Measurements from ENCODE around the gene FARSB.
"Not testable (repeated sequence)": the region's sequence is repeated elsewhere in the genome, so short reads cannot be mapped to it uniquely, and the experiment has no call there.

Gene FARSB

DNA sequence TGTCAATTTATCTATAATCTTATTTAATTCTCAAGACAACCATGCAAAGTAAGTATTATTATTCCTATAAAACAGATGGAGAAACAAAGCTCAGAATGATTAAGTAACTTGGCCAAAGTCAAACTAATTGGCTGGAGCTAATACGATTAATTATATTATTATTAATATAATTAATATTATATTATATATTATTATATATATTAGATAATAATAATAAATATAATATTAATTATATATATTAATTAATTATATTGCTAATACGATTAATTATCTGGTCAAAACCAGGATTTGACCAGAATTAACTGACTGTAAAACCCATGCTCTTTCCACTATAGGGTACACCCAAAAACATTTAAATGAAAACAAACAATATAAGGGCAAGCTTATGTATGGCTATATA, 52.4 kb downstream of the FARSB start:
- DNase-seq: no peak

DNA sequence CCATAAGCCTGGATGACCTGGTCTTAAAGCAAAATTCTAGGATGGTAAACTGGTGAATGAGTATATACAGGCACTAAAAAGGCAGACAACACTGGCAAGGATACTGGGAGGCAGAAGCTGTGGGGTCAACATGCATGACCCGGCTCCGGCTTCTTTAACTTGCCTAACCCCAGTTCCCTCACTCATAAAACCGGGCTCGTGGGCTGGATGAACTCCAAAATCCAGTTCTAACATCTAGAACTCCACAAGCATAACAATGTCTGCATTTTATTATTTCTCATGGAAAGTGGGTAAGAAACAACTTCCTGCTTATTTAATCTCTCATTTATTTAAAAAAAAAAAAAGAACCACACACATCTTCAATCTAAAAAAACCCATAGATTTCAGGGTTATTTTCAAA, 57.3 kb downstream of the FARSB start:
- DNase-seq: no peak

DNA sequence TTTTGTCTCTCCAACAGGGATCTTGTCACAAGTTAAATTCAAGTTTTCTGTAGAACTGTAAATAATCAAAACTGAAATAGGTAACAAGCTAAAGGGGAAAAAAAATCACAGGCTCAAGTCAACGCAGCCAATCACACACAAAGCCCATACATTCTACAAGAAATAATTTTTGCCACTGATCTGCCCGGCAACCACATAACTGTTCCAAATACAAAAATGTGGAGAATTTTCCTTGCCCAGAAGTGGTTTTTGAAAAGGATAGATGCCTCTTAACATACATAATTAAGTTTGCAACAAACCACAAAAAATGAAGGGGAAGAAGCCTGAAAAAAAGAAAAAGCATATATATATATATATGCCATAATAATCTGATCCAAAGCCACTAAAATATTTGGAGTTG, 60.3 kb downstream of the FARSB start:
- no peak for DNase-seq

DNA sequence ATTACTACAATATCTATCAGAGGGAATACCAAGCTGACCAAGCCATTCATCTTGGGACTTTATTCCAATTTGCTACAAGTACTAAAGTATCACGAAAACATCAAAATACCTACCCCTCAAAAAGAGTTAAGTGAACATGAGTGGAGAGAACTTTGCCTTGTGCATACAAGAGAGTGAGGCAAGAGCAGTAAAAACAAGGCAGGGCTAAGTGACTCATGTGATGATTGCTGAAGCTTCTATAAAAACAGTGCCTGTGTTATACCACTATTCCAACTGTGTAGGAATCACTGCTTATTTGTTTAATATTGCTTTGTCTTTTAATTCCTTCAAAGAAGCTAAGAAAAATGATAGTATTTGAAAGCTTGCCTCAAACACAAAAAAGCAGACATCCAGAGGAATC, 61.2 kb downstream of the FARSB start:
- DNase-seq: no peak

DNA sequence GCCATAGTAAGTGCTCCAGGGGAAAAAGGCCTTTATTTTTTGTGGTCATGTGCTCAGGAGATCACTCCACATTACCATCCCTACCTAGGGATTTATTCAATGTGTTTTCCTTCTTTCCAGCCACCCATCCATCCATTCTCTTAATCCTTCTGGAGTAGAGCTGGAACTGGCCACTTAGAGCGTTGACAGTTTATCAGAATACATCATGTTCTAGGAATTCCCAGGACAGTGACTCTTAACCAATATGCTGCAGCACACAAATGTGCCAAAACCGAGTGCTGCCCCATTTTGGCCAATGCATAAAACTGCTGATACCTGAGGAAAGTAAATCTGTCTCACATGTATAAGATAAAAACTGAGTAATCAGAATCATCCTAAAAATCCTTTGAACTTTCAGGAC, 63.7 kb downstream of the FARSB start:
- DNase-seq: no peak

DNA sequence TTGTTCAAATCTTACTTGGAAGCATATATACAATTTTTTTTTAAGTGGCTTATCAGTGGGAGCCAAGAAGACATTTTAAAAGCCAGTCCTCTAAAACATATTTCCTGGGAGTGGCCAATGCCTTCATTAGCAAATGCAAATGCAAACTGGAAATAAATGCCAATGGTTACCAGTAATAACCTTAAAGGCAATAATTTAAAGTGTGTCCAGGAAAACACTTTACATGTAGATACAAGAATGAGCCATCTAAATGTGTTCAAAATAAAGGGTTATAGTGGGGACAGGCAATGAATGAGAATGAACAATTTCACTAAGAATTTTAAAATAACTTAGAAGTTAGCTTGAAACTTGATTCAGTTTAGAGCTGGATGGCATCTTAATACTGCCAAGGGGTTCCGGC, 64.2 kb downstream of the FARSB start:
- no peak for DNase-seq

DNA sequence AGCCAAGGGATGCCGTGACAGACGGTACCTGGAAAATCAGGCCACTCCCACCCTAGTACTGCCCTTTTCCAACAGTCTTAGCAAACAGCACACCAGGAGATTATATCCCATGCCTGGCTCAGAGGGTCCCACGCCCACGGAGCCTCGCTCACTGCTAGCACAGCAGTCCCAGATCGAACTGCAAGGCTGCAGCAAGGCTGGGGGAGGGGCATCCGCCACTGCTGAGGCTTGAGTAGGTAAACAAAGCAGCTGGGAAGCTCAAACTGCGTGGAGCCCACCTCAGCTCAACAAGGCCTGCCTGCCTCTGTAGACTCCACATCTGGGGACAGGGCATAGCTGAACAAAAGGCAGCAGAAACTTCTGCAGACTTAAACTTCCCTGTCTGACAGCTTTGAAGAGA, 71.3 kb downstream of the FARSB start:
- not testable (repeated sequence) for DNase-seq

DNA sequence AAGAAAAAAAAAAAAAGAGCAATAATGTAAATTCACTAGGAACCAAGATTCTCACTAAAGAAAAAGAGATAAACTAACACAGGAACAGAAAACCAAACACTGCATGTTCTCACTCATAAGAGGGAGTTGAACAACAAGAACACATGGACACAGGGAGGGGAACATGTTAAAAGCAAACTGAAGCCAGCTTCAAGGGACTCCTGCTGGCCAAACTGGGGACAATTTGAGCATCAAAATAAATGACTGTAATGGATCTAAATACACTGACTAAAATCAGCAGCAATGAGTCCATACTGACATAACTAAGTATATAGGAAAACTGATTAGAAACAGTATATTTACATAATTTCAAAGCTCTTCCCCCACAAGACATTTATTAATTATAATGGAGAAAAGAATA, 73.0 kb downstream of the FARSB start:
- no peak for DNase-seq

DNA sequence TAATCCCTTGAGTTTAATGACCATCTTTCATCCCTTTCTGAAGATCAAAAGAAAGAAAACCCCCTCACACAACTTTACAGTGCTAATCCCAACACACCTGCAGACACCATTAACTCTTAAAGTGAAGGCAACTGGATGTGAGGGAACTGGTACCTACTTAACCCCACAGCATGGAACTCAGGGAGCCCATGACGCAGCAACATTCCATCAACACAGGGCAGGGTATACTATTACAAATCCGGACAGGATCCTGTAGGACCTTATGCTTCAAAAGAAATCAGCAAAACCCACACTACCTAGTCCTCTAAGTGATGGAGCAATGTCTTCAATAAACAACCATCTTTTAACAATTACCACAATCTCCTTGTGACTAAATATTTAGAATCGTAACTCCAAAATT, 78.6 kb downstream of the FARSB start:
- no peak for DNase-seq

DNA sequence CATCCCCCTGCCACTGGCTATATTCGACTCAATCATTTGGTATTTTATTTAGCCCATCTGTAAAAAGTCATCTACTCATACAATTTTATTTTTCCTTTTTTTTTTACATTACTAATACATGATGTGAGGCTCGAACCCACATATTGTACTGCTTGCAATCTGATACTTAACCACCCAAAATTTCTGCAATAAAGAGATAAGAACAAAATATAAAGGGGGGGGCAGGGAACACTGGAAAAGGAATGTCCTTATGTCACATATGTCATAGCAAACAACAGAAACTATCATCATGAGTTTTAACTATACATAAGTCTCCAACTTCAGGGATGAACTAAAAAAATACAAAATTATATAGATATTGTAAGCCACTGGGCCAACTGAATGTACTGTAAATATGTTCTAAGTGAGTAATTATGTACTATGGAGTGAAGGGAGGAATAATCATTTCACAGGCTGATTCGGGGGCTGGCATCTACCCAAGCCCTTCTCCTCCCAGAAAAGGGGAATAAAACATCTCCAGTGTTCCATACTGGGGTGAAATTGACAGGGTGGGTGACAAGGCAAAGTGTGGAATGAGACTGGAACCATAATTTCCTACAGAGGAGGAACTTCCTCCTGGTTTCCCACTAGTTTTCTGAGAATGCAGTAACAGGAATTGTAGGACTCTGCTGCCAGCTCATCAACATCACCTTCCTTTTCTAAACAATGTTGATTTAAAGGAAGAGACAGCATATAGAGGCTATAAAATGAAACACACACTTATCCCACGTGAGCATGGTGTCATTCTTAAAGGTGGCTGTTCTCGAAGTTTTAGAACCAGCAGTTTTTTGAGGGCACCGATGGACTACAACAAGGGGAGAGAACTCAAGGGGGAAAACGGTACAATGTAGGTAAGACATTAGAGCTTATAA, 79.5 kb downstream of the FARSB start:
- DNase-seq: no peak

DNA sequence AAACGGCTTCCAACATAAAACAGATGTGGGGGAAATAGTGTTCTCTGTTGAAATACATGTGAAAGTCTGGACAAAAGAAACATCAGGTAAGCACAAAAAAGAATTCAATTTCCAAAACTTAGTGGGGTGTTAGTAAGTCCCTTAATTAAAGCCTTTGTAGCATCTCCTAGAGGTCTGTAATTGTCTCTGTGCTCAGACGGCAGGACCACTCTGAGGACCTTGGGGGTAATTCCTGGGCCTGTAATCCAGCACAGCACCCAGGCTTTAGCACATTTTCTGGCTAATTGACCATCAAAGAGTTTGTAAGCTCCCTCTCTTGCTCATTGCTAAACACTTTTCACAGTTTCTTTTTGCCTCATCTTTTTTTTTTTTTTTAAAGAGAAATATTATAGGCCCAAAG, 80.3 kb downstream of the FARSB start:
- DNase-seq: no peak

DNA sequence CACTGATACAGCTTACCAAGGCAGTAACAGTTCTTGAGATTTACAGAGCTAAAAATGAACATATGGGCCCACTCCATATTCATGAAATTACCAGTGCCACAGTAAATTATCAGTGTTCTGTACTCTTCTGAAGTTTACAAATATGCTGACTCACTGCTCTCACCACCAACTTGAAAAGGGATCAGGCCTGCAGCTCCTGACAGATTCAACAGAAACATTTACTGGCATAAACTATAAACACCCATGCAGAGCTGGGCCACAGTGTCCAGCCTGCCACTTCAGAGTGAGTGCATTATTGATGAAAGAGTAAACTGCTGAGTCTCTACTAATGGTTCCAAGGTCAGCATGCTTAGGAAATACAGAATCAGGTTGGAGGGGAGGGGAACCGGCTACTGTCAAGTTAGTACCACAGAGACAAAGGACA, 83.1 kb downstream of the FARSB start:
- DNase-seq: no peak

DNA sequence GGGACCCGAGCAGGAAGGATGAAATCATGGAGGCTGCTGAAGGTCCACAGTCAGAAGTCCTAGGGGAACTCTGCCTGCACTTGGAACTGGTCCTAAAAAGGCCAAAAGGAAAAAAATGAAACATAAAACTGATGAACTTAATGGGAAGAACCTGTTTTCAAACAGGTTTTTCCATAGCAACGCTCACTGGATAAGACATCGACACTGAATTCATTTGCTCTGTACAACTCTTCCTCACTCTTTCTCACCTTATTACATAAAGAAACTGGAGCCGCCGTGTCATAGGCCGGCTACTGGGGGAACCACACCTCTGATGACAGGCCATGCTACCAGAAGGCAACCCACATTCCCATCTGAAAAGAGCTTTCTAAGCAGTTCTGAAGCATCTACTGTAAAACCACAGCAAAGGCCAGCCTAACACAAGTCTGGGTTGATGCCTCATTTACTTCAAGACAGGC, 83.6 kb downstream of the FARSB start:
- no peak for DNase-seq

DNA sequence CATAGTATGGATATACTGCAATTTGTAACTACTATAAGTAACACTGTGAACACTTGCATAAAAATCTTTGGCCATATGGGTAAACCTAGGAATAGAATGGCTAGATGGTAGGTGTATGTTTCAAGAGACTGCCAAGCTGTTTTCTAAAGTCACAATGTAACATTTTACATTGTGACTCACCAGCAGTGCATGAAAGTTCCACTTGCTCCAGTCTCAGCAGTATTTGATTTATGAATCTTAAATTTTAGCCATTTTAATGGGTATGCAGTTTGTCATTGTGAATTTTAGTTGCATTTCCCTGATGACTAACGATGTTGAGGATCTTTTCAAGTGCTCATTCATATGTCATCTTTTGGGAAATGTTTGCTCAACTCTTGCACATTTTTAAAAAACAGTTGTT, 86.1 kb downstream of the FARSB start:
- DNase-seq: no peak

DNA sequence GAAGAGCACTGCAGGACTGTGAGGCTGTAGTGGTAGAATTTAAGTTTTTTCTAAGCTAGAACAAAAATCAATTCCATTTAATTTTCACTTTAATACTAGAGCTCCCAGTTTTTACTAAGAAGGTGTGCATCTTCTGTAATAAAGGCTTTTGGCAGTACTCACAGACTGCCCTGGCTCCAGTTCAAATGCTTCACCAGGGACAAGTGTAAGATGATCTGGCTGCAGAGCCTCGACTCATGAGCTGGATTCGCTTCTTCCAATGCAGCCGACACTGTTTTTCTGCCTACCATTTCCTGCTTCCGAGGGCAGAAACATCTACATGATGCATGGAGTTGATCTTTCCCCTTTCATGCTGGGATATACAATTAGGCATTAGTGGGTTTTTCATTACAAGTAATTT, 87.0 kb downstream of the FARSB start:
- peak; percentile 43 for DNase-seq

DNA sequence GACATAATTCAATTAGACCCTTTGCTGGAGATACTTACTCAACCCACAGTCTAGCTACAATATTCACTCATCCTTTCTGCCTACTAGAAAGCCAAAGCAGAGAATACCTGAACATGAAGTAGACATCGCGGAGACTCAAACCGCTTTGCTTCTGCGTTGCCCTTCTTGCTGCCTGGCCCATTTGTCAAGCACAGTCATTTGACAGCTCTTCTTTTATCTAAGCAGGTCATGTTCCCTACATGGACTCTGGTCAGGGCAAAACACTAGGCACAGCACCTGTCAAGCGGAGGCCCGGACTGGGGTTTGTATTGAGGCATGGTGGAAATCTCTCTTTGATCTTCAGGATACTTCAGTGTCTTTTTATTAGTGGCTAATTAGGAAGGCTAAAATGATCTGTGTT, 89.7 kb downstream of the FARSB start:
- DNase-seq: no peak

DNA sequence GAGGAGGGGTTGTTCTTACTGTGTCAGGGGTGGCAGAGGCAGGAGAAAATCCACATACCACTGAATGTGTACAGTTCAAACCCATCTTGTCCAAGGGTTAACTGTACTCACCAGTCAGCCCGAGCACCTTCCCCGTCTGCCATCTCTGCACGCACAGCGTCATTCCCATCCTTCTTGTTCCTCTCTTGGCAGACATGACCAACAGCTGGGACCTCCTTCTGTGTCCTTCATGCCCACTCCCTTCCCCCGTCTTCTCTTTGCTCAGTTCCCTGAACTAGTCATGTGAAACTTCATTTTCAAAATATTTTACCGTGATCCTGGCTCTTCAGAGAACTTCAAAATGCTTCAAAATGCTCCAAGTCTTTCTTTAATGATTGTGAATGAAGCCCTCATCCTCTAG, 92.0 kb downstream of the FARSB start:
- DNase-seq: no peak

DNA sequence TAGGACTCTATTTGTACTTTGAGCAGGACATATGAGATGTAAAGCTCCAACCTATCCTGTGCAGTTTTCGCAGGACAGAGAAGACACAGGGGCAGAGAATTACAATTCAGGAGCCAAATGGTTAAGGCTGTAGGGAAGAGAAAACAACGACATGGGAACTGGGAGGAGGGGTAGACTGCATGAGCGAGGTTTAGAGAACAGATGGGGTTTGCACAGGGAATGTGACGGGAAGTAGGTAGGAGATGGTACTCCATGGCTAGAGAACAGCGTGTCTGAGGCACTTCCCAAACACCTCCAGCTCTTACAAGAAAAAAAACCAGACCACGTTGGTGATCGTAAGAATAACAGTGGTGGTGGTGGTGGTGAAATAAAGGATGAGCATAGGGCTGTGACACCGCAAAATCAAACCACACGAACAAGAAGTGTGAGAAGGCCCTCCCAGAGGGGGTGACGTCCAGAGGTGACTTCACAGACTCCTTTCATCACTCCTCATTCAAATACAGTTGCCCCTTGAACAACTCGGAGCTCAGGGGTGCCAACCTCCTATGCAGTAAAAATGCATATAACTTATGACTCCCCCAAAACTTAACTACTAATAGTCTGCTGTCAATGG, 92.7 kb downstream of the FARSB start:
- no peak for DNase-seq

DNA sequence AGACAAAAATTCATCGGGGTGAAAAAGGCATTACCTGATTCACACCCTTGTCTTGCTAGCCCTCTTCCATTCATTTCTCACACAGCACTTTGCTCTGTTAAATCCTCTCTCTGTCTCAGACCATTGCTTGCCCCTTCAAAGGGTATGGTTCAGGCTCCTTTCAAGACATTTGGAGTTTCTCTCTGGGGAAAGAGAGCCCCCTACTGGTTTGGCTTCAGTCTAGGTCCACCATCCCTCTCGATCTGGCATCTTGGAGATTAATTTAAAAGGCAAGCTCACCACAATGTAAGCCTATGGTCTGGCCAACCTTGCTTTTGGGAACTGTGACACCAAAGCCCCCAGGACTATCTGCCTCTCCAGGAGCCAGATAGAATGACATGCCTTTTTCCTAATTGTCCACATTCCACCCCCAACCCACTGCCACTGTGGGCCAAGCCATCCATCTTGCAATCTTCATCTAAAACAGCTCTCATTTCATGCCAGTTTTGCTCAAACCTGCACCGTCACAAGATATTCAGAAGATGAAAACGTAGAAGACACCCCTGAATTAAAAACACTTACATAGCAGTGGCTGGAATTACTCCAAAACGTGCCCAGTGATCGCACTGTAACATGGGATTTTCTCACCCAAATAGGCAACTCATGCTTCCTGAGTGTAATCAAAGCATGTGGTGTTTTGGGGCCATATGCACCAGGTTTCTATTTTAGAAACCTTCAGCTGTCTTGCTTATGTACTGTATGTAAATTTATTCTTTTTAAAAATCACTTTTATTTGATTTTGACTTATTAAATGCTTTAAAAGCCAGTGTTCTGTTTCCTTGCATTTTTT, 93.9 kb downstream of the FARSB start:
- no peak for DNase-seq

DNA sequence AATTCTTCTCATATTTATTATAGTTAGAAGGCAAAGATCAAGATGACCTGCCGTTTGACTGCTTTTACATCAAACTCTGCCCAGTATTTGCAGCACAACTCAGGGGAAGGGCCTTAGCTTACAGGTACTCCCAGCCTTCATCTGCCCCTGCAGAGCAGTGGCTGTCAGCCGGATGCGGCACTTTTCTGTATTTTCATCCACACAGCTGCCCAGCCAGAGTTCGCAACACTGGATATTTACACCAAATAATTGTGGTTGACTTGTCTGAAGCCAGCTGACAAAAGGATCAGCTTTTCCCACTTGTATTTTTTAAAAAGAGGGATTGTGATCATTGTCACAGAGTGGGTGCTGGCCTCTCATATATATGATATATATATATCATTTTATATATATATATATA, 94.7 kb downstream of the FARSB start:
- no peak for DNase-seq

DNA sequence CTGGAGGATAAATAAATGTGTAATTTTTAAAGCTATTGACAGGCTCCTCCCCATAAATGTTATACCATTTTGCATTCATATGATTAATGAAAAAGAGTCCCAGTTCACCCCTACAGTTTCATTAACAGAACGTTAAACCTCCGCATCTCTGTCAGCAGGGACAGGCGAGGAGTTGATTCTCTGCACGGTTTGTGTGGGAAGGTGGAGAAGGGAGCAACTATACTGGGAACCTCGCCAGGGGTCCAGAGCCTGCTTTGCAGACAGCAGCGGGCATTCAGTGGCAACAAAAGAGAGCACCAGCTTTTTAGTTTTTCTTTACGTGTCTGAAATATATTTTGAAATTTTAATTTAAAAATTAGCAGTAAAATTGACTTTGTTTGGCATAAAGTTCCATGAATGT, 101.4 kb downstream of the FARSB start:
- no peak for DNase-seq

DNA sequence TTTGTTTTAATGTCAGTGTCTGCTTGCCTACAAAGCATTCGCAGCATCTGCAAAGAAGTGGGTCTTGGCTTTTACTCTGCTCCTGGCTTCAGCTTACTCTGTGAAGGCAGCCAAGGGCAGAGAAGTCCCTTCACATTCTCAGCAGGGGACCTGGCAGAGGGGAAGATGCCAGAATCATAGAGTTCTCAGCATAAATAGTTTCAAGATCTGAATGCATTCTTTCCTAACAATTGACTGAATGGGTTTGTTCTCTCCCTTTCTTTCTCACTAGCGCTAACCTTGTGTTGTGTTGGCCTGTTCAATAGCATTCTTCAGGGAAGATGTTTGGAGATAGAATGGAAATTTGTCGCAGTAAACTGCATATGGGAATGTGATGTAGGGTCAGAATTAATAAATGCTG, 106.9 kb downstream of the FARSB start:
- no peak for DNase-seq

DNA sequence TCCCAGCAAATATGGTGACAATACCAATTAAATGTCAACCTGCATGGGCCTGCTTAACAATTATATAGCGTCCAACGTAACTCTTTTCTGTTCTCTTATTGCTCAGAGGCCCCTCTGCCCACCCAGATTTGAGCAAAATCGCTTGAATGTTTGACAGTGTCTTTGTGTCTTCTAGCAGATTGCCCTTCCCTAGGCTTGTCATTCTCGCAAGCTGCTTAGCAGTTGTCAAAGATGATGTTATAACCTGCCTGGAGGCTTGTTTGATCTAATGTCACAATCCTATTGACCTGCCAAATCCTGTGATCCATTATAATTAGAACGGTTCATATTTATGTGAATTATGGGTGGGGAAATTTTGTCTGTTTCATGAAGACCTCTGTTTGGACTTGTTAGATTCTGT, 108.8 kb downstream of the FARSB start:
- no peak for DNase-seq

Data from NCI-H446 treated with DMSO at 0.1 percent for 48 hours (cell line).